NK-92 (cell line): ENCODE measurements around the gene TRIM25.

Source experiments
- DNase-seq: peaks from one replicate; lab custom pipeline; 2025; ENCODE audit not compliant: unreplicated experiment; lab: John Stamatoyannopoulos, UW

TRIM25 gene

DNA sequence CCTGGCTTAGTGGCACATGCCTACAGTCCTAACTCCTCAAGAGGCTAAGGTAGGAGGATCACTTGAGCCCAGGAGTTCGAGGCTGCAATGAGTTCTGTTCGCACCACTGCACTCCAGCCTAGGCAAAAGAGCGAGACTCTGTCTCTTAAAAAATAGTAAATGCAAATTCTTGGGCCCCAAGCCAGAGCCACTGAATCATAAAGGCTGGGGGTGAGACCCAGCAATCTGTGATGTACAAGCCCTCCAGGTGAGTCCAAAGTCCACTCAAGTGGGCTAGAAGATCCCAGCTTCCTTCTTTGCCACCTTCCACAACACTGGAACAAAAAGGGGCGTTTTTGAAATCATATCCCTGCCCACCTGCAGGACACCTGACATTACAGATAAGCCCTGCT, 16.9 kb downstream of the TRIM25 start:
- no peak for DNase-seq

DNA sequence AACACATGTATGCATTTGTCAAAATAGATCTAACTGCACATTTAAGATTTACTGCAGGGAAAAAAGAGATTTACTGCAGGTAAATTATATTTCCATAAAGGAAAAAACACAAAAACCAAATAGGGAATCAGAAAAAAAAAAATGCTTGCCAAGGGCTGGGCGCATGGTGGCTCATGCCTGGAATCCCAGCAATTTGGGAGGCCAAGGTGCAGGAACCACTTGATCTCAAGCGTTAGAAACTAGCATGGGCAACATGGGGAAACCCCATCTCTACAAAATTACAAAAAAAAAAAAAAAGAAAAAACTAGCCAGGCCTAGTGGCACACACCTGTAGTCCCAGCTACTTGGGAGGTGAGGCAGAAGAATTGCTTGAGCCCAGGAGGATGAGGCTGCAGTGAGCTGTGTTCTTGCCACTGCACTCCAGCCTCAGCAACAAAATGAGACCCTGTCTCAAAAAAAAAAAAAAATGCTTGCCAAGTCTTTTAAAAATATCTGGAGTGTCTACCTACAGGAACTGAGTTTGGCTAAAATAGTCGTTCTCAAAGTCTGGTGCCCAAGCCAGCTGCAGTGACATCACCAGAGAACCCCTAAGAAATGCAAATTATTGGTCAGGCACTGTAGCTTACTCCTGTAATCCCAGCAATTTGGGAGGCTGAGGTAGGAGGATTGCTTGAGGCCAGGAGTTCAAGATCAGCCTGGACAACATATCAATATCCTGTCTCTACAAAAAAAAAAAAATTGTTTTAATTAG, 17.5 kb downstream of the TRIM25 start:
- DNase-seq, result no peak

DNA sequence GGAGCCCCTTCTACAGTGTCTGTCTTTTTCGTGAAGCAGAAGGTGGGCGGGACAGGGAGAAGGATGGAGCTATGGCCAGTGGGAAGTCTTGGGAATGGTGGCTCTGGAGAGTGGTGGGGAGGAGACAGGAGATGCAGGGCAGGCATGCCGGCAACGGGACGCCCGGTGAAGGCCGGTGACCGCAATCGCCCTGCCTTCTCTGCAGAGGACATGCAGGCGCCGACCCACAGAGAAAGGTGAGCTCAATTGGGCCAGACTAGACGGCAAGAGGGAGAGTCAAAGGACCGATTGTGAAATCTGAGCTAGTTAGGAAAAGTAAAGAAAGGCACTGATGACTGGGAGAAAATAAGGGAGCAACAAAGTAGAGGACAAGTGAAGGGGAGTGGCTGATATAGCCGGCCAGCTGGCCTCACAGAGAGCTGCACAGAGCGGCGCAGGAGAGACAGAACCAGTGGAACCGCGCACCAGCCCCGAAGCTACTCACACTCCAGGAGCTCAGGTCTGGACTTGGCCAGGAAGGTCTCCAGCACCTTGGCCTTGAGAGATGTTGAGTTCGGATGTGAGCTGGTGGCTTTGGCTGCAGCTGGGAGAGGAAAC, 18.9 kb downstream of the TRIM25 start:
- DNase-seq, result no peak

DNA sequence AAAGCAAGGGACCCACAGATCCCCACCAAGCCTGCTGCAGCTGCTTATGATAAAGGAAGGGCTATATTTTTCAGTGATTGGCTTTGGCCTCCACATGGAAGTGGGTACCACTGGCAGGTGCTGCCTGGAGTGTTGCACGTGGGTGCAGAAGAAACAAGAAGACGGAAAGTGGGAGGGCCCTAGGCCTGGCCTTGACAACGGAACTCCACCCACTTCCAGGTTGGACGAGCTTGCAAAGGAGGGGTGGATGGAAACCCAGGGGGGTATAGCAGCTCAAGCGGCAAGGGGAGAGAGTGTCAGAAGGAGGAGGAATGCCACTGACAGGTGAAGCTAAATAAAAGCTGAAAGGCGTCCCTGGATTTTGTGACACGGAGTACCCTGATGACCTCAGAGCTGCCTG, 20.3 kb downstream of the TRIM25 start:
- no peak for DNase-seq

DNA sequence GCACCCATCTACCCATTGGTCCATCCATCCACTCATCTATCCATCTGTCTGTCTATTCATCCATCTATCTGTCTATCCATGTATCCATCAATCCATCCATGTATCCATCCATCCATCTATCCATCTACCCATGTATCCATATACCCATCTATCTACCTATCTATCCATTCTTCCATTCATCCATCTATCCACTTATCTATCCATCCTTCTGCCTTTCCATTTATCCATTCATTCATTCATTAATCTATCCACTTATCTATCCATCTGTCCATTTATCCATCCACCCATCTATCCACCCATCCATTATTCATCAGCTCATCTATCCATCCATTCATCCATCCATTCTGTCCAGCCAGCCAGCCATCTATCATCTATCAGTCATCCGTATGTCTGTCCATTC, 21.5 kb downstream of the TRIM25 start:
- DNase-seq, result no peak

DNA sequence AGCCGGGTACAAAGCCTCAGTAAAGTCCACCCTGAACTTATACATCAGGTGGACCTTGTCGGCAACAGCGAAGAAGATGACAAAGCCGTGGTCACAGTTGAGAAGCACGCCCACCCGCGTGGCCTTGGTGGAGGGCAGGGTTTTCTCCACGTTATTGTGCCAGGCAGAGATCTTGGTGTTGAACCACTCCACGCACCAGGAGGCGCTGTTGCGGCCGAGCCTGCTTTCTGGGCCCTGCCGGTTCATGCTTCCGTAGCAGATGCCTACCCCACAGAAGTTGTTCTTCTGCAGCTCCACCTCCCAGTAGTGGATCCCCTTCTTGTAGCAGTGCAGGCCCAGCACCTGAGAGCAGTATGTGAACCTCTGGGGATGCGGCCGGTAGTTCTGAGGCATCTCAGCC, 22.1 kb downstream of the TRIM25 start:
- no peak for DNase-seq

DNA sequence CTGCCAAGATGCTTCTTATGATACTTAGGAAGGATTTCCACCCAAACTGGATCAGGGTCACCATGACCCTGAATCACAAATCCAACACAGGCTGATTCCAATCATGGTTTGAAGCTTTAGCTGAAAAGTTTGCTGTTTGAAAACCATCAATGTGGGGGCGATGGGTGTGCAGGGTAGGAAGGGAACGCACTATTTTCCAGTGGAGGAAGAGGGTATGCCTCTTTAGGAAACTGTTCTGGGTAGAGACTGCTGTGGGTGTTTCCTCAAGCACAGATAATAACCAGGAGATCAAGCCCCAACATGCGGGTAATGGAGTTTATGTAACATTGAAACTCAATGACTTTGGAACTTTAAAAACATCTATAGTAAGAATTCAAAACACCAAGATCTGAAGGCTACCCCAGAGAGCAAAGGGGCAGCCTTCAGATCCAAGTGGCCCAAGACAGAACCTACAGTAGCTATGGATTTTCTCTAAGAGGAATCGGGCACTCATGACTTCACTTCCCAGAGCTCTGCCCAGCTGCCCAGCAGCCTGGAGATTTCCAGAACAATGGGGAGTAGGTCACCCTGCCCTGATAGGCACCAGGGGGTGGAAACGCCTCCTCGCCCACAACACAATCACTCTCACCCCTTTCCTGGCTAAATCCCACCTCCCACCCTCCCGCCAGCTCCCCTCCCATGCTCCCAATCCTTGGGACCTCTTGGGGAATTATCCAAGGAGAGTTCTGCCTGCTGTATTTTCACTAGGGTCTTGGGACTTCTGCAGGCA, 22.8 kb downstream of the TRIM25 start:
- DNase-seq, result no peak

DNA sequence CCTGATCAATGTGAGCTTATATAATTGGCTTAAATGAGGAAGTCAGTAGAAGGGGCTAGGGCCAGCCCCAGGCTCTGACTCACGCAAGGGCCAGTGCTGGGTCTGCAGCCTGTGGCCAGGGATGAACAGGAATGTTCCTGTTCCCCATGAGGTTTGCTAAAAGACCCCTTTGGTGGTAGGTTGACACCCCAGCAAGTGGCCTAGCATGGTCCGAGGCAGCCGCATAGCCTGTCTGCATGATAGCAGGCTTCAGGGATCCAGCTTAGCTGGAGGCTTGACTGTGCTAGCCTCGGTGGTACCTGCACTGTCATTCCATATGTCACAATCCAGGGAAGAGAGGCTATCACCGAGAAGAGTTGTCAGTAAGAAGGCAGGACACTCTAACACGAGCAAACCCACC, 23.5 kb downstream of the TRIM25 start:
- no peak for DNase-seq

DNA sequence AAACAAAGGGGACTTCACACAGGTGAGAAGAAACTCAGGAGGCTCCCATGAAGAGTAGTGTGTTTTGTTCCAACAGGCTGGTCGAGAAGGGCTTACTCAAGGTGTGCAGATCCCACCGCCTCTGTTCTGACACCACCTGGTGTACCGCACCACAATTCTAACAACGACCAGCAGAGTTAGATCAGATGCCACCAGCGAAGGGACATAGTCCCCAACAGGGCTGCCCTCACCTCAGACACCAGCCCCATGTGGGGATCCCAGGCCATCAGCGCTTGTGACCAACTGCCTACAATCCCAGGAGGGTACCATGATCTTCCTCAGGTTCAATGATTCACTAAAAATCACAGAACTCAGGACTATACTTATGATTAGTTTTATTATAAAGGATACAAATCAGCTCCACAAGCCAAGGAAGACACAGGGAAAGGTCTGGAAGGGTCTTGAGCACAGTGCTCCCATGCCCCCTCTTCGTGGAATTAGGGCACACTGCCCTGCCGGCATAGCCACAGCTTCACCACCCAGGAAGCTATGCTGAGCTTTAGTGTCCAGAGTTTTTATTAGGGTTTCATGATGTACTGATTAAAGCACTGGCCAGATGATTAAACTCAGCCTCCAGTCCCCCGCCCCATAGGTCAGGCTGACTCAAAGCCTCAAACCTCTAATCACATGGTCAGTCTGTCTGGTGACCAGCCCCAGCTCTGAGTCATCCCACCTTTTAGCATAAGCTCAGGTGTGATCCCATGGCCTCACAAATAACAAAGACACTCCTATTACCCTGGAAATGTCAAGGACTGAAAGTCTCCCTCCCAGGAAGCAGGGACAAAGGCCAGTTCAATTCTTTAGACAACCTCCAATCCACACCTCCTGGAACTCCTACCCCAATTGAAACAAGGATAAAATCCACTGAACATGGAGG, 26.0 kb downstream of the TRIM25 start:
- DNase-seq, result no peak

DNA sequence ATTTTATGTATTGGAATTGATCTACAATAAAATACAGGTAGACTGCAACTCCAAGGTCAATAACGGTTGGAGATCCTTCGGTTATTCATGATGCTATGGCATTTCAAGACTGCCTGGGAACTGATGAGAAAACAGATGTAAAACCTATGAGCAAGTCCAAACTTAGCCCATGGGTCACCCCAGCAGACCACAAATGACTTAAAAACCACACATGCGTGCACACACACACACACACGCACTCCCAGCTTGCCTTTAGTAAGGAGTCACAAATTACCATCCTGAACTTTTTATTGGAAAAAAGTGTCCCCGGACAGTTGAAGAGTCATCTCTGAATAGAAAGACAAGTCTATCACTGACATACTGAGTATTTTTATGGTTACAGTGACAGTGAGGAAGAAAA, 26.7 kb downstream of the TRIM25 start:
- no peak for DNase-seq

DNA sequence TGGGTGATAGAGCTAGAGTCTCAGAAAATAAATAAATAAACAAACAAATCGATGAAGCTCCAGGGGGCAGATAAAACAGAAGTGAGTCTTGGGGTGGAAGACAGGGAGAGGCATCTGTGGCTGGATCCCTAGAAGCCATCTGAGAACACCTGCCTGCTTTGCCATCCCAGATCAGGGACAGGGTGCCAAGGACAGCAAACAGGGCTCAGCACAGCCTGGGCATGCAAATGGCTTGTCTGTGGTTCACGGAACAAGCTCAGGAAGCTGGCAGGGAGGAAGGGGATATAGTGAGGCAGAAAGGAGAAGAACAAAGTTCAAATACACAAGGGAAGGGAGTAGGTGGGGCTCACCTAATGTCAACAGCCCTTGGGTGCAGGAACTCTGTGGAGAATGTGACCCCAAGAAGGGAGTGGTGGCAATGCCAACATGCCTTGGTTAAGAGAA, 27.5 kb downstream of the TRIM25 start:
- no peak for DNase-seq

DNA sequence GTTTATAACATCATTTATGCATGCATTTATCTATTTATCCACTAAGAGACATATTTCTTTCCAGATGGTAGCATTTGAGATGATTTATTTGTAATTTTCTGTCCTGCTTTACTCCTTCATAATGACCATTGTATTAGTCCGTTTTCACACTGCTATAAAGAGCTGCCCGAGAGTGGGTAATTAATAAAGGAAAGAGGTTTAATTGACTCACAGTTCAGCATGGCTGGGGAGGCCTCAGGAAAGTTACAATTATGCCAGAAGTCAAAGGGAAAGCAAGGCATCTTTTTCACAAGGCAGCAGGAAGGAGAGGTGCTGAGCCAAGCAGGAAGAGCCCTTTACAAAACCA, 28.6 kb downstream of the TRIM25 start:
- no peak for DNase-seq

DNA sequence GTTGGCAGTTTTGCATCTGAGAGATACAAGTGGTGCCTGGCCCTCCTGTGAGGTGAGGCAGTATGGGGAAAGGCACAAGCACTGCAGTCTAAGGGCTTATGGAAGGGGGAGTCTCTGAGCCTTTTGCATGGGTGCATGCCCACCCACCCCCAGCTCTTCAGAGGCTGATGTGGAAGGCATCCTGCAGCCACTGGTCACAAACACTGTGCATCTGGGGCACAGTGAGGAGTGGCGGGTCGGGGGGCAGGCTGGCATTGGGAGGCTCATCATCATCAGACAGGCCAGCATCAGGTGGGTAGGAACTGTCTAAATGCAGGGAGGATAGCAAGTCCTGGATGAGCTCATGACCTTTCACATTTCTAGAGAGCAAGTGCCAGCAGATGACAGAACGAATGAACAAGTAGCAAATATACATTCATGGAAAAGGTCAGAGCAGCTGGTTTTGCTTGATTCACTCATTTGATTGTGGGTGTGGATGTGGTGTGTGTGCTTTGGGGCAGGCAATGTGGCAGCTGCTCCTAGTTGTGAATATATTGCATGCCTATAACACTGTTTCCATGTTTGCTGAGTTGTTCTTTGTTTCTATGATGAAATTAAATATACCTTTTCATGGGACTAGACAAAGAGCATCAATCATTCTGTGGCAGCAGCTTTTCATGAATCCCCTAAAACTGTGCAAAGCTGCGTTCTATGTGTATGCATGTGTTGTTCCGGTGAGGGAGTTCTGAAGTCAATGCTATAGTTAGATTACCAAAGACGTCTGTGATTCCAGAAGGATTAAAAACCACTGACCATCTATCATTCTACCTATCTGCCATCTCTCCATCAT, 29.2 kb downstream of the TRIM25 start:
- DNase-seq, result no peak

DNA sequence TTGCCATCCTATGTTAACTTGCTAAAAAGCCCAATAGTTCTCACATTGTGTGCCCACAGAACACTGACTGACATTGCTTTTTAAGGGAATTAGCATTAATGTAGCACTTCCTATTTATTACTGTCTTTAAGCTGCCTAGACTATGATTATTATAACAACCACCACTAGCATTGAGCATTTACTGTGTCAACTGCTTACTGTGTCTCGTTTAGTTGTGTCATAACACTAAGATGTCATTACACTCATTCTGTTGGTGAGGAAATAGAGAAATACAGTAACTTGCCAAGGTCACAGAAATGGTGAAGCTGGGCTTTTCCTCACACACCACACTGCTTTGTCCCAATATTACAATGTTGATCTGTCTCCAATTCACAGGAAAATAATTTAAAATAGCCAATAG, 30.2 kb downstream of the TRIM25 start:
- DNase-seq, result no peak

DNA sequence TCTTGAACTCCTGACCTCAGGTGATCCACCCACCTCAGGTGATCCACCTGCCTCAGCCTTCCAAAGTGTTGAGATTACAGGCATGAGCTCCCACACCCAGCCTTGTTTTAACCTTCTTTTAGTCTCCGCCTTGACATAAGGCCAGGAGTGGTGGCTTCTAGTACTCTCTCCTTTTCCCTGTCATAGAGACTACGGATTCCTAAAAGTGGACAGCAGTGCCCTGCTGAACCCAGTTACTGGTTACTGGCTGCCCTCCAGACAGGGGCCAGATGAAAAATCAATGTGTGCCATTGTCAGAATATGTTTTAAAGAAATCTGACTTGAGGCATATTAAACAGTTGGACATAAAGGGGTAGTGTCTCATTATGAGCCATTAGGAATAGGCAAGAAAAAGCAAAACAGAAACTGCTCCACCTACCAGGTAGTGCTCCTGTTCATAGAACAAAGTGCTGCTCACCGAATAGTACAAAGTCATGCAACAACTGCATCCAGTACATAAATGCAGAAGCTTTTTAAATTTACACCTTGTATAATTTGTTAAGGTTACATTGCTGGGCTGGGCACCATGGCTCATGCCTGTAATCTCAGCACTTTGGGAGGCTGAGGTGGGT, 32.1 kb downstream of the TRIM25 start:
- DNase-seq, result no peak

DNA sequence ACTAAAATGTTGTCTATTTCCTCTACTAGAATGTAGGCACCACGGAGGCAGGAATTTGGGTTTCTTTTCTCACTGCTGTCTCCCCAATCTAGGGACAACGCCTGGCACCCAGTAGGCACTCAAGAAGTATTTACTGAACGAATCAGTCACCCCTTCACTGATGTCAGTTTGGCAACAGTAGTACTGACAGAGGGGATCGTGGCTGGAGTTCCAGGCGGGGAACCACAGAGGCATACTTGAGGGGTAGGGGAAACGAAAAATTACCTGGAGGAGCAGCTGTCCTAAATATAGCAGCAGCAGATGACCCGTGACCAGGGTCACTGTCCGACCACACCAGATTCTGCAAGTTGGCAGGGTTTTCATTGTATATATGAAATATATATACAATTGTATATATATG, 33.3 kb downstream of the TRIM25 start:
- no peak for DNase-seq

DNA sequence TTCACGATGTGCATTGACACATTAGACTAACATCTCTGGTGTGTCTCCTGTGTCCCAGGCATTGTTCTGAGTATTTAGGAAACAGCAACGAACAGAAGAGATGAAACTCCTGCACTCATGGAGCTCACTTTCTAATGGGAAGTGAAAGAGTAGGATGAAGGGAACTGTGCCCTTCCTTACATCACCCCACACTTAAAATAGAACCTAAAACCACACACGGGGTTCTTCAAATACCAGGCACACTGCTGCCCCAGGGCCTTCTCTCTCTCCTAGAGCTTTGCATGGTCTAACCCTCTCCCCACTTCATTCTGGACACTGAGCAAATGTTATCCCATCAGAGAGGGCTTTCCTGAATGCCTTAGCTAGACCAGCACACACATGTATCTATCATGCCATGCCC, 33.7 kb downstream of the TRIM25 start:
- DNase-seq, result no peak

DNA sequence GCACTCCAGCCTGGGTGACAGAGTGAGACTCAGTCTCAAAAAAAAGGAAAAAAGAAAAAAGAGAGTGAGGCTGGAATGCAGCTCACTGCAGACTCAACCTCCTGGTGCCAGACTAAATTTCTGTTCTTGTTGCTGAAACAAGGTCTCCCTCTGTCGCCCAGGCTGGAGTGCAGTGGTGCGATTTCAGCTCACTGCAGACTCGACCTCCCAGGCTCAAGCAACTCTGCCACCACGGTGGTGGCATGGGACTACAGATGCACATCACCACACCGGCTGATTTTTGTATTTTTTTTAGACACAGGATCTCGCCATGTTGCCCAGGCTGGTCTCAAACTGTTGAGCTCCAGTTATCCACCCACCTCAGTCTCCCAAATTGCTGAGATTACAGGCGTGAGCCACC, 34.6 kb downstream of the TRIM25 start:
- no peak for DNase-seq

DNA sequence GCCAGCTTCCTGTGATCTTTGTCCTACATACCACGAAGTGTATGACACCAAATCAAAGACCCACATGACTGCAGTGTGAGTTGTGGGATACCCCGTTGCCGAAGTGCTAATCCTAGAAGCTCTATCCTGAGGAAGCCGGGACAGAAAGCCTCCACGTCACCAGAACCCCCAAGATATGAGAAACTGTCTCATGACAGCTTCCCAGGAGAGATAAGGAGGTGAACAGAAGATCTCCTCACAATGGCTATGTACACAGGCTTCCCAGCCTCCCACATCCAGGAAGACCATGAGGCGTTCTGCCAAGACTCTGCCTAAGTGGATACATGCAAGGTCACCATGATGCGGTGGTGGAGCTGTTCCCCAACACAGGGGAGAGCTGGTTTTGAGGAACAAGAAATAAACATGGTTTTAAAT, 37.1 kb downstream of the TRIM25 start:
- DNase-seq, result no peak

DNA sequence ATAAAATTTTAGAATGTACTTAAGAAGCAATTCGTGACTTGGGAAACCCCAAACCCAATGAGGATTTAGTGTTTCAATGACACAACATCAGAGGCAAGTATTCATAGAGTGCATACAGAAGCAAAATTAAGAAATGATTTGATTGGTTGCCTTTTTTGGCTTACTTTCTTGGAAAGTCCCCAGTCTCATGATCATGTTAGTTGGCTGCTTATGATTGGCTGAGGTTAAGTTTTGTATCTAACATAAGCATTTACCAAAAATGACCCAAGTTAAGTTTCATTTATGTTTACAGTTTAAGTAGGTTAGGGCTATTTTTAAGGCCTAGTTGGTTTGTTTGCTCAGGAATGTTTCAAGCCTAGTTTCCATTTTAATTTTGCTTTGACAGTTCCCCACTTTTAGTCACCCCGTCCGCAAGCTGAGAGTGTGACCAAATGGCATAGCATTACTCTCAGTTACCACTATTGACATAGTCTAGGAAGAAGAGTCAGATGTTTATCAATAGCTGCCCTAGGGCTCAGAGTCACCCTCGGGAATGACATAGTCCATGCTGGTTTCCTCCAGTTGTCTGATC, 43.7 kb downstream of the TRIM25 start:
- no peak for DNase-seq
